BLaER1 (cell line): ENCODE measurements around the gene DPF3.
A peak's percentile ranks its signal among the peaks of the same experiment; 100 is the strongest.

Source experiments
- H3K27ac ChIP-seq: shearing (Covaris generic); formaldehyde crosslinking; 2 replicates; pipeline ENCODE4 v1.8.1; 2022
- H3K27me3 ChIP-seq: shearing (Covaris generic); formaldehyde crosslinking; 2 replicates; pipeline ENCODE4 v1.8.1; 2022
- H3K36me3 ChIP-seq: shearing (Covaris generic); formaldehyde crosslinking; 2 replicates; pipeline ENCODE4 v1.8.1; 2022
- H3K4me1 ChIP-seq: shearing (Covaris generic); formaldehyde crosslinking; 2 replicates; pipeline ENCODE4 v1.8.1; 2022
- H3K4me2 ChIP-seq: shearing (Covaris generic); formaldehyde crosslinking; 2 replicates; pipeline ENCODE4 v1.8.1; 2022
- H3K4me3 ChIP-seq: shearing (Covaris generic); formaldehyde crosslinking; 2 replicates; pipeline ENCODE4 v1.8.1; 2022
- H3K9ac ChIP-seq: shearing (Covaris generic); formaldehyde crosslinking; 2 replicates; pipeline ENCODE4 v1.8.1; 2022
- H3K9me3 ChIP-seq: shearing (Covaris generic); formaldehyde crosslinking; 2 replicates; pipeline ENCODE4 v1.8.1; 2022
- H4K20me1 ChIP-seq: shearing (Covaris generic); formaldehyde crosslinking; 2 replicates; pipeline ENCODE4 v1.8.1; 2022
- Cebpa-rat ChIP-seq: shearing (Covaris generic); IDR thresholded peaks from 2 replicates; pipeline ENCODE4 v1.8.1; 2022

The DPF3 gene

DNA sequence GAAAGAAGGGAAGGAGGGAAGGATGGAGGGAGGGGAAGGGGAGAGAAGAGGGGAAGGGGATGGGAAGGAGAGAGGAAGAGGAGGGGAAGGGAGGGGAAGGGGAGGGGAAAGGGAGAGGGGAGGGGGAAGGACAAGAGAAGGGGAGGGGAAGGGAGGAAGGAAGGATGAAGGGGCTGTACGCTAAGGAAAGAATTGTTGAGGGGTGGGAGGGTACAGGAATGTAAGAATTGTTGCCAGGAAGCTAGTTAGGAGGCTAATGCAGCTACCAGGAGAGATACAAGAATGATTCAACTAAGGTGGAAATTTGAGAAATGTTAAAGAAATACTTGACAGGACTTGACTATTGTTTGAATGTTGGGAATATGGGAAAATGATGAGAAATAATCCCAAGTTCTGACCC, 261.2 kb downstream of the DPF3 start:
- no peak overlapping the region for H3K4me3 ChIP-seq
- no peaks in the 10 kb centered on the region for H4K20me1 ChIP-seq
- H3K9ac ChIP-seq: no peak overlapping the region
- no peak overlapping the region for H3K4me2 ChIP-seq
- no peak overlapping the region for H3K27ac ChIP-seq
- H3K9me3 ChIP-seq: no peaks in the 10 kb centered on the region
- no peaks in the 10 kb centered on the region for H3K36me3 ChIP-seq
- no peaks in the 10 kb centered on the region for H3K4me1 ChIP-seq
- no peak for TF ChIP-seq Cebpa-rat
- H3K27me3 ChIP-seq: no peaks in the 10 kb centered on the region

DNA sequence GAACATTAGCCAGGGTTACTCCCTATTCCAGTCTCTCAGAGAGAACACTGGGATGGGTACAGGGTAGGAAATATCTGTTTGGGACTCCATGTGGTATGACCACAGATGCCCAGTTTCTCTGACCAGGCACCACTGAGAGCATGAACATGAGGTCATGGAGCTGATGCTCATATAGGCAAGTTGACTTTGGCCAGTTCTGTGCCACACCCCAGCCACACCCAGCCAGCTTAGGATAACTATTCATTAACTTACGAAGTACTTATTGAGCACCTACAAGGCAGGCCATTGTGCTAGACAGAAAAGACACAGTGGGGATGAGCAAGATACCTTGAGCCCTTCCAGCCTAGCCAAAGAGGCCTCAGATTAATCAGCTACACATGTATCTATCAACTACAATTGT, 262.5 kb downstream of the DPF3 start:
- no peak for TF ChIP-seq Cebpa-rat
- H3K4me2 ChIP-seq: no peak overlapping the region
- H3K36me3 ChIP-seq: no peaks in the 10 kb centered on the region

GRCh38 chr14:72630374-72630773, 263.5 kb downstream of the DPF3 start:
- Histone ChIP-seq H3K4me2 (no peak overlapping the region), H3K9ac (no peak overlapping the region), H3K4me3 (no peak overlapping the region), H3K4me1 (no peaks in the 10 kb centered on the region), H3K36me3 (no peaks in the 10 kb centered on the region), H3K27me3 (no peaks in the 10 kb centered on the region), H3K9me3 (peaks cover 14% of the 10 kb centered on the region; the same call in 1 of the 2 replicates), H3K27ac (no peak overlapping the region), H4K20me1 (no peaks in the 10 kb centered on the region)
- TF ChIP-seq Cebpa-rat: no peak

More for the DNA sequence above, 262.5 kb downstream of the DPF3 start:
- no peaks in the 10 kb centered on the region for H4K20me1 ChIP-seq
- H3K9ac ChIP-seq: no peak overlapping the region
- H3K9me3 ChIP-seq: peaks cover 10% of the 10 kb centered on the region; the same call in 1 of the 2 replicates
- no peak overlapping the region for H3K27ac ChIP-seq
- no peaks in the 10 kb centered on the region for H3K4me1 ChIP-seq
- H3K4me3 ChIP-seq: no peak overlapping the region
- H3K27me3 ChIP-seq: no peaks in the 10 kb centered on the region

DNA sequence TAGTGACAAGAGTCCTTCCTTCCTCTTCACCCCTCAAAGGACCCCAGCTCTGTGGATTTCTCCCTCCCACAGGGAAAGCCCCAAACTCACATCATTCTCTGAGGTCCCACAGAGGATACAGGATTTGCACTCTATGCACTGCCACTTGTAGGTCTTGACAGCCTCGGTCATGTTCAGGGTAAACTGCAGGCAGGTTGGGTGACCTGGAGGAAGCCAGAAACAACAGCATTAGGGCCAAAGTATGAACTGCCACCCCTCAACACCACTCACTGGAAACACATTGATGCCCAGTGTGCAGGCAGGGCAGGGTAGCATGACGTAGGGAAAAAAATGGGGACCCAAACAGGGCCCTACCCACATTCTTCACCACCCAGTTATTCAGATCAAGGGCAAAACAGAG, 264.4 kb downstream of the DPF3 start:
- H3K36me3 ChIP-seq: no peaks in the 10 kb centered on the region
- no peak overlapping the region for H3K4me2 ChIP-seq
- H3K9ac ChIP-seq: no peak overlapping the region
- no peak overlapping the region for H3K4me3 ChIP-seq
- H4K20me1 ChIP-seq: no peaks in the 10 kb centered on the region
- H3K4me1 ChIP-seq: no peaks in the 10 kb centered on the region
- no peak overlapping the region for H3K27ac ChIP-seq
- H3K9me3 ChIP-seq: peaks cover 14% of the 10 kb centered on the region; the same call in 1 of the 2 replicates
- no peak for TF ChIP-seq Cebpa-rat
- H3K27me3 ChIP-seq: no peaks in the 10 kb centered on the region

DNA sequence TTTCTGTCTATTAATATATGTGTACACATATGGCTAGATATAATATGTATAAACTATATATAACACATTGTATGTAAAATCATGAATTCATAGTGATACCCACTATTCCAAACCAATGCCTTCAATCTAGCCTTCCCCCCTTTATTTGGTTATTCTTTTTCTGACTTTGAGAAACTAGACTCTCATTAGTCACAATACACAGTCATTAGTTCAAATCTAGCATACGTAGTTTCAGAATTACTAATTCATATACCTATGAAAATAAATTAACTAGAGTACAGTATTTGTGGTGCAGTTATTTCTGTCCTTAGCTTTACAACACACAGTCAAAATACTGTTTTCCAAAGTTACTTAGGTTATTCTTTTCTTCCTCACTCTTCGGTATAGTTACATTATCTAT, 268.2 kb downstream of the DPF3 start:
- no peak for TF ChIP-seq Cebpa-rat
- Histone ChIP-seq H3K4me2 (no peak overlapping the region), H3K36me3 (no peaks in the 10 kb centered on the region), H3K9me3 (peaks cover 18% of the 10 kb centered on the region; the same call in 1 of the 2 replicates), H3K4me3 (no peak overlapping the region), H3K27ac (no peak overlapping the region), H3K9ac (no peak overlapping the region), H3K27me3 (no peaks in the 10 kb centered on the region), H3K4me1 (peaks cover 16% of the 10 kb centered on the region), H4K20me1 (no peaks in the 10 kb centered on the region)

DNA sequence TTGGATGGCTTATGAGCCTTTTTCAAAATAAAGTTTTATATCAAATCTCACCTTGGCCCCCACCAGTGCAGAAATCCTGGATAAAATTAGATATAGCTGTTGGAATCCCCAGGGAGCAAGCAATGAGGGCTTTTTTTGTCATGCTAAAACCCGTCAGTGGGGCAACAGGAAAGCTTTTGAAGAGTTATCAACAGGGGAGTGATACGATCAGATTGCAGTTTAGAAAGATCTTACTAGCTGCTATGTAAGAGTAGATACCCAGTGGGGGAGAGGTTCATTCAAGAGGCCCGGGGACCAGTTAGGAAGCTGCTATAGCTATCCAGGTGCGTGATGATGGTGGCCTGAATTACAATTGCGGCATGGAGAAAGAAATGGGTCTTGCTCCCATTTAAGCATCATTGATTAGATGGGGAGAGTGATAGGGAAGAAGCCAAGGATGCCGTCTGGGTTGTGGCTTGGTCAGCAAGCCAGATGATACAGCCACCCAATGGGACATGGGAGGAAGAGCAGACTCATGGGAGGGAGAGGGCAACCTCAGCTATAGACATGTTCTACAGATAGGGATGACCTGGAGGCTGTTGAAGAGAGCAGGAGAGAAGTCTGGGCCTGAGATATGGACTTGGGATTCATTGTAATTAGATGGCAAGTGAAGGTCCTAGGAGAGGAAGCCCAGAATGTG, 272.4 kb downstream of the DPF3 start:
- peaks cover 9% of the 10 kb centered on the region; the same call in 1 of the 2 replicates for H3K9me3 ChIP-seq
- peaks cover 57% of the 10 kb centered on the region for H3K4me1 ChIP-seq
- H3K36me3 ChIP-seq: no peaks in the 10 kb centered on the region
- H3K9ac ChIP-seq: no peak overlapping the region
- H3K4me3 ChIP-seq: no peak overlapping the region
- H4K20me1 ChIP-seq: no peaks in the 10 kb centered on the region
- TF ChIP-seq Cebpa-rat: no peak
- H3K27me3 ChIP-seq: no peaks in the 10 kb centered on the region
- H3K4me2 ChIP-seq: peak overlapping the region; percentile 61
- H3K27ac ChIP-seq: no peak overlapping the region; the same call in 1 of the 2 replicates

DNA sequence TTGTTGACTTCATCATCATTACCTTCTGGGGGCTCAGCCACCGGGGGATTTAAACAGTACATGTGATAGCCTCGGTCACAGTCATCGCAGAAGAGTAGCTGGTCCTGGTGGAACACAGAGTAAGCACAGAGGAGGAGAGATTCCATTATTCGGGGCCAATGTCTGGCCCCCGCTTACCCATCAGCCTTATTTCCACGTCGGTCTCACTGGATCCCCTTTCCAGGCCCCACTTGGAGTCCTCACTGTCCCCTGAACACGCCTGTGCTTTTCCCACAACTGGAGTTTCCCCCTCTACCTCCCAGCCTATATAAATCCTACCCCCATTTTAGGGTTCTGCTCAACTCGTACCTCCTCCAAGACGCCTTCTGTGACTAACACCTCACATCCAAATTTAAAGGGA, 274.0 kb downstream of the DPF3 start:
- no peaks in the 10 kb centered on the region for H4K20me1 ChIP-seq
- H3K4me3 ChIP-seq: no peak overlapping the region
- peaks cover 5% of the 10 kb centered on the region; the same call in 1 of the 2 replicates for H3K9me3 ChIP-seq
- no peak overlapping the region for H3K9ac ChIP-seq
- H3K4me2 ChIP-seq: peak overlapping the region; percentile 61; the same call in 1 of the 2 replicates
- H3K27ac ChIP-seq: no peak overlapping the region; the same call in 1 of the 2 replicates
- TF ChIP-seq Cebpa-rat: no peak
- H3K27me3 ChIP-seq: no peaks in the 10 kb centered on the region
- no peaks in the 10 kb centered on the region for H3K36me3 ChIP-seq
- H3K4me1 ChIP-seq: peaks cover 74% of the 10 kb centered on the region

- H4K20me1 ChIP-seq: no peaks in the 10 kb centered on the region
- H3K9ac ChIP-seq: no peak overlapping the region
- no peak overlapping the region for H3K4me3 ChIP-seq
- H3K27ac ChIP-seq: no peak overlapping the region
- peak overlapping the region; percentile 13; the same call in 1 of the 2 replicates for H3K4me2 ChIP-seq
- TF ChIP-seq Cebpa-rat: no peak
- peaks cover 81% of the 10 kb centered on the region for H3K4me1 ChIP-seq
- no peaks in the 10 kb centered on the region for H3K36me3 ChIP-seq
- H3K9me3 ChIP-seq: peaks cover 5% of the 10 kb centered on the region; the same call in 1 of the 2 replicates
- H3K27me3 ChIP-seq: no peaks in the 10 kb centered on the region
These were observed 274.8 kb downstream of the DPF3 start for GRCh38 chr14:72619111-72619571.

GRCh38 chr14:72618424-72618823, 275.5 kb downstream of the DPF3 start:
- no peaks in the 10 kb centered on the region for H3K36me3 ChIP-seq
- peak overlapping the region; percentile 87 for H3K4me2 ChIP-seq
- no peak overlapping the region for H3K9ac ChIP-seq
- H4K20me1 ChIP-seq: no peaks in the 10 kb centered on the region
- no peak for TF ChIP-seq Cebpa-rat
- H3K4me3 ChIP-seq: no peak overlapping the region
- peaks cover 88% of the 10 kb centered on the region for H3K4me1 ChIP-seq
- H3K27ac ChIP-seq: no peak overlapping the region
- H3K27me3 ChIP-seq: no peaks in the 10 kb centered on the region
- peaks cover 5% of the 10 kb centered on the region; the same call in 1 of the 2 replicates for H3K9me3 ChIP-seq

GRCh38 chr14:72617391-72618031, 276.4 kb downstream of the DPF3 start:
- peaks cover 97% of the 10 kb centered on the region for H3K4me1 ChIP-seq
- TF ChIP-seq Cebpa-rat: no peak
- H3K9ac ChIP-seq: peak overlapping the region; percentile 40; the same call in 1 of the 2 replicates
- H4K20me1 ChIP-seq: no peaks in the 10 kb centered on the region
- peak overlapping the region; percentile 87 for H3K4me2 ChIP-seq
- no peaks in the 10 kb centered on the region for H3K27me3 ChIP-seq
- no peak overlapping the region for H3K4me3 ChIP-seq
- H3K36me3 ChIP-seq: no peaks in the 10 kb centered on the region
- peaks cover 1% of the 10 kb centered on the region; the same call in 1 of the 2 replicates for H3K9me3 ChIP-seq
- peak overlapping the region; percentile 61; the same call in 1 of the 2 replicates for H3K27ac ChIP-seq
